PC-3 (cell line): ENCODE results near the gene DBT. TPM values are rescaled to one million over a fixed set of nuclear protein-coding genes. Genes with fewer than 3 reads are reported as not detected.

Experiments
- ATAC-seq: fragments of 200-7000 bp; cut with Tn5 transposase; 2 replicates; pipeline ENCODE4 v1.9.1; 2020; ENCODE audit warnings: mild to moderate bottlenecking, moderate library complexity
- BruUV-seq: library from RNA; stranded (reverse); fragments of 400-500 nt; replicated peaks from 2 replicates; lab custom pipeline; 2021; lab: Mats Ljungman, UMichigan
- CTCF ChIA-PET: fragments of 300-600 bp; sonication (Branson Sonifier 250); formaldehyde crosslinking; loops from one replicate; lab custom pipeline; 2022; ENCODE audit warnings: antibody characterized with exemption; lab: Charles Lee
- POLR2A ChIA-PET: fragments of 300-600 bp; sonication (Branson Sonifier 250); formaldehyde crosslinking; loops from one replicate; lab custom pipeline; 2022; ENCODE audit warnings: antibody characterized with exemption; ENCODE audit not compliant: unreplicated experiment; lab: Charles Lee
- DNase-seq: peaks from one replicate; pipeline ENCODE4 v3.0.0-alpha.2; 2015
- H2AFZ ChIP-seq: fragments of 300-600 bp; sonication (generic); 2 replicates; pipeline ENCODE4 v1.6.0; 2016; ENCODE audit warnings: antibody characterized with exemption, low read length
- H3F3A ChIP-seq: fragments of 300-600 bp; sonication (generic); one replicate; pipeline ENCODE4 v1.6.0; 2017; ENCODE audit warnings: antibody characterized with exemption, low read length, control low read depth, mild to moderate bottlenecking; ENCODE audit not compliant: unreplicated experiment
- H3K27ac ChIP-seq: fragments of 300-600 bp; sonication (generic); 2 replicates; pipeline ENCODE4 v1.5.1; 2016; ENCODE audit warnings: mild to moderate bottlenecking, low read length
- H3K27me3 ChIP-seq: fragments of 300-600 bp; sonication (generic); 2 replicates; pipeline ENCODE4 v1.6.1; 2016; ENCODE audit warnings: low read length, mixed read lengths
- H3K36me3 ChIP-seq: fragments of 300-600 bp; sonication (generic); 2 replicates; pipeline ENCODE4 v1.6.1; 2016; ENCODE audit warnings: low read depth, mixed run types, low read length, mixed read lengths
- H3K4me1 ChIP-seq: fragments of 300-600 bp; sonication (generic); 2 replicates; pipeline ENCODE4 v1.5.1; 2016; ENCODE audit warnings: low read length; ENCODE audit not compliant: insufficient read depth
- H3K4me2 ChIP-seq: fragments of 300-600 bp; sonication (generic); 2 replicates; pipeline ENCODE4 v1.6.0; 2016; ENCODE audit warnings: low read length
- H3K4me3 ChIP-seq: fragments of 300-600 bp; sonication (generic); 2 replicates; pipeline ENCODE4 v1.5.1; 2016; ENCODE audit warnings: mild to moderate bottlenecking, low read length, mixed read lengths
- H3K79me2 ChIP-seq: fragments of 300-600 bp; sonication (generic); 2 replicates; pipeline ENCODE4 v1.6.1; 2017; ENCODE audit warnings: low read length, mixed read lengths
- H3K9ac ChIP-seq: fragments of 300-600 bp; sonication (generic); 2 replicates; pipeline ENCODE4 v1.6.0; 2016; ENCODE audit warnings: mild to moderate bottlenecking, low read length
- H3K9me2 ChIP-seq: fragments of 300-600 bp; sonication (generic); replicated peaks from 2 replicates; pipeline ENCODE4 v1.6.1; 2016; ENCODE audit warnings: mixed run types, low read length, mixed read lengths
- H3K9me3 ChIP-seq: fragments of 300-600 bp; sonication (generic); 2 replicates; pipeline ENCODE4 v1.6.1; 2016; ENCODE audit warnings: low read length, mixed read lengths
- H4K20me1 ChIP-seq: fragments of 300-600 bp; sonication (generic); 2 replicates; pipeline ENCODE4 v1.6.1; 2016; ENCODE audit warnings: low read length, mixed read lengths
- EZH2 ChIP-seq: fragments of 300-600 bp; sonication (generic); IDR thresholded peaks from one replicate; pipeline ENCODE4 v1.6.1; 2017; ENCODE audit warnings: antibody characterized with exemption, mild to moderate bottlenecking, low read length; ENCODE audit not compliant: unreplicated experiment
- EZH2phosphoT487 ChIP-seq: fragments of 300-600 bp; sonication (generic); IDR thresholded peaks from 2 replicates; pipeline ENCODE4 v1.6.1; 2018; ENCODE audit warnings: mild to moderate bottlenecking, antibody characterized with exemption, low read length, borderline replicate concordance
- intact Hi-C: fragments of 100-400 bp; cut with micrococcal nuclease; formaldehyde crosslinking; loops from 2 replicates; pipeline ENCODE4 v1.9.0; 2023
- total RNA-seq: library from RNA; depleted of rRNA; stranded (reverse); fragments of >200 nt; gene quantifications from 2 replicates; pipeline ENCODE4 v1.2.3, GENCODE V29; 2014
- TF ChIP-seq, protein P1 (sequence below): fragments of 300-600 bp; sonication (generic); conservative IDR thresholded peaks from 2 replicates; pipeline ENCODE4 v1.5.1; 2017; ENCODE audit warnings: antibody characterized with exemption, low read depth, mild to moderate bottlenecking, low read length

DBT gene
- total RNA-seq, 1 experiment from 2014 or later = 5.1 TPM

DNA sequence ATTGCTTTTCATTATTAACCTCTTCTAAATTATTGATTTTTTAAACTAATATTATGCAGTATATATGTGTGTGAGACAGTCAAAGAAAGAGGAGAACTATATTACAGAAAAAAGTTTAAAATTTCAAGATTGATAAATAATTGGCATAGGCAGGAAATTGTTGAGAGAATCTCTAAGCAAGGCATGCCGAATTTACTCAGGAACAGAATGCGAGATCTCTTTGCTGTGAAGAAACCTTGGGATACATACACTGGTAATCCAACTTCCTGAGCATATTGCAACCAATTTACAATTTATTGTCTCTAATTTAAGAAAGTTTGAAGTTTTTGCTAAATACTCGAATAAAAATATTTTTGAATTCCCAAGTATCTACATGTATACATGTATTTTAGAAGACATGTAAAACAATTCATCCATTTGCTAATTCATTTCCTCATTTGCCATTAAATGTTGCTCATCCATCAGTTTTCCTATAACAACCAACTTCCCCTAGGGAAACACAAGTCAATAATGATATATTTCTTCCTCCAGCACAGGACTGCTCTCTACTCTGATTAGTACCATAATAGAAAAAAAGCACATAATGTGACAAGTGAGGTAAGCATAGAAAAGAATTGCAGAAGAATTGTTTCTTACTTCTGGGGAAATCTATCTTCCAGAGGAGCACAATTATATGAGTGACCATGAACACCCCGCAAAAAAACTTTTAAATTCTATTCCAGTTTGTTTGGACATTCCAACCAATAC, 72.2 kb downstream of the DBT start:
- intact Hi-C loops = no loop called here
- Histone ChIP-seq H3K4me2 (no peak overlapping the region), H3K9me2 (no peaks in the 10 kb centered on the region), H3K36me3 (no peaks in the 10 kb centered on the region), H3K9ac (no peak overlapping the region), H3K27me3 (no peaks in the 10 kb centered on the region), H3K4me3 (no peak overlapping the region), H3K4me1 (no peaks in the 10 kb centered on the region), H4K20me1 (no peaks in the 10 kb centered on the region), H3K79me2 (no peaks in the 10 kb centered on the region), H3K9me3 (no peaks in the 10 kb centered on the region), H3K27ac (no peak overlapping the region), H2AFZ (no peak overlapping the region), H3F3A (no peaks in the 10 kb centered on the region)
- BruUV-seq = no TSS peak
- CTCF ChIA-PET = interaction anchor here (0.6 kb wide), 1 partner anchor 329 kb away, joined by 3 read pairs; no protein-coding TSS in a partner anchor
- POLR2A ChIA-PET = no interaction called here
- no peak for TF ChIP-seq EZH2phosphoT487
- ATAC-seq (no peak), DNase-seq (no peak)

DNA sequence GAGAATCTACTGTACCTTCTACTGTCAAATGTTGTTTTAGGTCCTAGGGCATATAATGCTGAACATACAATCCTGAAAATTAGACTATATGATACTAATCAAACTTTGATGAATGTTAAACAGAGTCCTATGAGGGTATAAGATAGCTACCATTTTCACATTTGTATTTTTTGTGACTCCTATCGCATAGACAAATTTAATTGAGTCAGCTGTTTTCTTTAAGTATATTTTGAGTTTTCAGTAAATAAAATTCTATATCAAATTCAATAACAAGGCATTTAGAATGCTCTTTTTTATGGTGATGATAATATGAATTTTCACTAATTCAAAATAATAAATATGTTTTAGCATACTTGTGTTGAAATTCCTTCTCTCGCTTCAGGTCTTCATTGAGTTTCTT, 81.6 kb downstream of the DBT start:
- Histone ChIP-seq H3K9me2 (no peaks in the 10 kb centered on the region), H3F3A (no peaks in the 10 kb centered on the region), H3K9ac (no peak overlapping the region), H3K9me3 (no peaks in the 10 kb centered on the region), H2AFZ (no peak overlapping the region), H3K27me3 (no peaks in the 10 kb centered on the region), H3K4me1 (no peaks in the 10 kb centered on the region), H3K27ac (no peak overlapping the region), H3K79me2 (no peaks in the 10 kb centered on the region), H4K20me1 (no peaks in the 10 kb centered on the region), H3K4me3 (no peak overlapping the region), H3K36me3 (no peaks in the 10 kb centered on the region), H3K4me2 (no peak overlapping the region)
- CTCF ChIA-PET = no interaction called here
- ATAC-seq (no peak), DNase-seq (no peak)
- TF ChIP-seq, protein P1, sequence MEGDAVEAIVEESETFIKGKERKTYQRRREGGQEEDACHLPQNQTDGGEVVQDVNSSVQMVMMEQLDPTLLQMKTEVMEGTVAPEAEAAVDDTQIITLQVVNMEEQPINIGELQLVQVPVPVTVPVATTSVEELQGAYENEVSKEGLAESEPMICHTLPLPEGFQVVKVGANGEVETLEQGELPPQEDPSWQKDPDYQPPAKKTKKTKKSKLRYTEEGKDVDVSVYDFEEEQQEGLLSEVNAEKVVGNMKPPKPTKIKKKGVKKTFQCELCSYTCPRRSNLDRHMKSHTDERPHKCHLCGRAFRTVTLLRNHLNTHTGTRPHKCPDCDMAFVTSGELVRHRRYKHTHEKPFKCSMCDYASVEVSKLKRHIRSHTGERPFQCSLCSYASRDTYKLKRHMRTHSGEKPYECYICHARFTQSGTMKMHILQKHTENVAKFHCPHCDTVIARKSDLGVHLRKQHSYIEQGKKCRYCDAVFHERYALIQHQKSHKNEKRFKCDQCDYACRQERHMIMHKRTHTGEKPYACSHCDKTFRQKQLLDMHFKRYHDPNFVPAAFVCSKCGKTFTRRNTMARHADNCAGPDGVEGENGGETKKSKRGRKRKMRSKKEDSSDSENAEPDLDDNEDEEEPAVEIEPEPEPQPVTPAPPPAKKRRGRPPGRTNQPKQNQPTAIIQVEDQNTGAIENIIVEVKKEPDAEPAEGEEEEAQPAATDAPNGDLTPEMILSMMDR = no peak
- TF ChIP-seq EZH2phosphoT487 (no peak), EZH2 (no peak)
- no TSS peak for BruUV-seq
- intact Hi-C loops = no loop called here
- POLR2A ChIA-PET = no interaction called here

DNA sequence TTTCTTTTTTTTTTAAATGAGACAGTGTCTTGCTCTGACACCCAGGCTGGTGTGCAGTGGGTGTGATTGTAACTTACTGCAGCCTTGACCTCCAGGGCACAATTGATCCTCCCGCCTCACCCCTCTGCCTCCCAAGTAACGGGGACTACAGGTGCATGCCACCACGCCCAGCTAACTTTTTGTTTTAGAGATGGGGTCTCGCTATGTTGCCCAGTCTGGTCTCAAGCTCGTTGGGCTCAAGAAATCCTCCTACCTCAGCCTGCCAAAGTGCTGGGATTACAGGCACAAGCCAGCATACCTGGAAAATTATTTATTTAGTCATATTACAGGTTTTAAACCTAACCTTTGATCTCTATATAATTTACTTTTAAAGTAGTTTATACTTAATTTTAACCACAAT, 84.9 kb downstream of the DBT start:
- no peak overlapping the region for H2AFZ ChIP-seq
- H3K79me2 ChIP-seq = no peaks in the 10 kb centered on the region
- no peaks in the 10 kb centered on the region for H4K20me1 ChIP-seq
- no TSS peak for BruUV-seq
- TF ChIP-seq EZH2 (no peak), EZH2phosphoT487 (no peak)
- TF ChIP-seq, protein P1 = no peak
- H3K4me1 ChIP-seq = no peaks in the 10 kb centered on the region
- H3K27ac ChIP-seq = no peak overlapping the region
- no peaks in the 10 kb centered on the region for H3K9me3 ChIP-seq
- ChIA-PET CTCF (no interaction called here), POLR2A (no interaction called here)
- no peak overlapping the region for H3K4me3 ChIP-seq
- no peak overlapping the region for H3K4me2 ChIP-seq
- H3K27me3 ChIP-seq = no peaks in the 10 kb centered on the region
- no peaks in the 10 kb centered on the region for H3K9me2 ChIP-seq
- no peaks in the 10 kb centered on the region for H3F3A ChIP-seq
- no peak overlapping the region for H3K9ac ChIP-seq
- DNase-seq (no peak), ATAC-seq (no peak)
- H3K36me3 ChIP-seq = no peaks in the 10 kb centered on the region
- intact Hi-C loops = no loop called here
